GM12873 (cell line): Measurements from ENCODE around the gene BMPR1A.

ENCODE experiments used
- TF ChIP-seq, protein P1 (sequence below): IDR thresholded peaks from 2 replicates; pipeline ENCODE4 v1.5.1; 2012; ENCODE audit warnings: low read depth, mild to moderate bottlenecking, moderate library complexity, low read length, control low read depth; ENCODE audit not compliant: insufficient read depth; ENCODE audit errors: missing control alignments

The BMPR1A gene

GRCh38 chr10:86755740-86756510 lies 494 bp upstream of the BMPR1A start:
- TF ChIP-seq, protein P1, sequence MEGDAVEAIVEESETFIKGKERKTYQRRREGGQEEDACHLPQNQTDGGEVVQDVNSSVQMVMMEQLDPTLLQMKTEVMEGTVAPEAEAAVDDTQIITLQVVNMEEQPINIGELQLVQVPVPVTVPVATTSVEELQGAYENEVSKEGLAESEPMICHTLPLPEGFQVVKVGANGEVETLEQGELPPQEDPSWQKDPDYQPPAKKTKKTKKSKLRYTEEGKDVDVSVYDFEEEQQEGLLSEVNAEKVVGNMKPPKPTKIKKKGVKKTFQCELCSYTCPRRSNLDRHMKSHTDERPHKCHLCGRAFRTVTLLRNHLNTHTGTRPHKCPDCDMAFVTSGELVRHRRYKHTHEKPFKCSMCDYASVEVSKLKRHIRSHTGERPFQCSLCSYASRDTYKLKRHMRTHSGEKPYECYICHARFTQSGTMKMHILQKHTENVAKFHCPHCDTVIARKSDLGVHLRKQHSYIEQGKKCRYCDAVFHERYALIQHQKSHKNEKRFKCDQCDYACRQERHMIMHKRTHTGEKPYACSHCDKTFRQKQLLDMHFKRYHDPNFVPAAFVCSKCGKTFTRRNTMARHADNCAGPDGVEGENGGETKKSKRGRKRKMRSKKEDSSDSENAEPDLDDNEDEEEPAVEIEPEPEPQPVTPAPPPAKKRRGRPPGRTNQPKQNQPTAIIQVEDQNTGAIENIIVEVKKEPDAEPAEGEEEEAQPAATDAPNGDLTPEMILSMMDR: no peak

DNA sequence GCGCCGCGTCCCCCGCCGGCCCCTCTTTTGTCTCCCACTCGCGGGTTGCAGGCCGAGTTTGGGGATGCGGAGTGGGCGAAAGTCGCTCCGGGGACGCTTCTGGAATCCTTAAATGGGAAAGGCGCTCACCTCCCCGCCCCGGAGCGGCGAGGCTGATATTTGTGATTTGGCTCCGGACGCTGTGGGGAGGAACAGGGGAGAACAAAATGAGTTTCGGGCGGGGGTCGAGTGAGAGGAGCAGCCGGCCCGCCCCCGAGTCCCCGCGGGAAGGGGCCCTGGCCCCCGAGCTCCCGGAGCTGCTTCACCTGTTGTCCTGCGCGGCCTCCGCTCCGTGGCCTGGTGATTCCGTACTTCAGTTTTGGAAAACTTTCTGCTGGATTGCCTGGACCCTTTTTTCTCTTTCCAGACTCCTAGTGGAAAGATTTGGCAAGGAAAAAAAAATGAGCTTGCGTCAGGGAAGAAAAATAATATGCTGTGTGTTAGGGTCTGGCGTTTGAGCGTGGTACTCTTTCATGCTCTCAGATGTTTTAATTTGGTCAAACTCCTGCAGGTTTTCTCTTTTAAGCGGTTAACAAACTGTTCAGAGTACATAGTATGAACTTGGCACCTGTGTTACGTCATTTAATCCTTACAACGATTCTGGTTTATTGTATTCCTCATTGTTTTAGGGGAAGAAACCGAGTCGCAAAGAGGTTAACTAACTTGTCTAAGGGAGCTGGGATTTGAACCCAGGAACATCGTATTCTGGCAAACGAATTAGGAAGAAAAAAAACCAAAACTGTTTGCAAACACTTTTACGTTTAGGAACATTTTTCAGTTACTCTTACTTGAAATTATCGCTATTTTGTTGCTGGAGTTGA lies 924 bp downstream of the BMPR1A start:
- TF ChIP-seq, protein P1: peak; percentile 3

DNA sequence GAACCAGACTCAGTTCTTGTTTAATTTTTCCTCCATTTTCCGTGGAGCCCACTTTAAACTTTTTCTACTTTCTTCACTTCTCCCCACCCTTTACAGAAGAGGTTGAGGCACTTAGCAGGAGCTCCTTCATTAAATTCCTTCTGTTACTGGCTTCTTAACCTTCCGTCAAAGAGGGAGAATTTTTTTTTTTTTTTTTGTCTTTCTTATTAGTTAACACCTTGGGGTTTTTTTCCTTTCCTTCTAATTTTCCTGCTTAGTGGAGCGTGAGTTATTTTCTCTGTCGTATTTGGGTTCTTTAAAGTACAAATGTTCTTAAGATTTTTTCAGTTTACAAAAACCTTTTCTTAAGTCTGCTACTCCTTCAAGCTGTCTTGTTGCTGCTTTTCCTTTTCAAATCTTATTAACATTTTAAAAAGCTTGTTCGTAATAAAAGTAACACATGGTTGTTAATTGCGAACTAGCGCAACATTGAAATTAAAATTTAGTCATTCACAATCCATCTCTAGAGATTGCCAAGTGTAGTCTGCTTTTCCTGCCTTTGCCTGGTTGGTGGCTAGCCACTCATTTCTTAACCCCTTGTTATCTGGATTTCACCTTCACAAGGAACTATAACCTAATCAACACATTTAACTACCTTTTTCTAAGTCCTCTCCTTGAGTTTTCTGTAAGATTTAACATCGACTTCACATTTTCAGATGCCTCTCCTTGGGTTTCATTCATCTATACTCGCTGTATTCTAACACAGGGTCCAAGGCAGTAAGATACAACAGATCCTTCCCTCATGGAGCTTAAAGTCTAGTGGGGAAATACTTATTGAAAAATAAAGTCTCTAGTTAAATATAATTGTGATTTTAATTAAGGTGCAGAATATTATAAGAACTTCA lies 2.0 kb downstream of the BMPR1A start:
- TF ChIP-seq, protein P1: no peak

- TF ChIP-seq, protein P1: no peak
Observed at GRCh38 chr10:86759073-86759672, 2.8 kb downstream of the BMPR1A start.

DNA sequence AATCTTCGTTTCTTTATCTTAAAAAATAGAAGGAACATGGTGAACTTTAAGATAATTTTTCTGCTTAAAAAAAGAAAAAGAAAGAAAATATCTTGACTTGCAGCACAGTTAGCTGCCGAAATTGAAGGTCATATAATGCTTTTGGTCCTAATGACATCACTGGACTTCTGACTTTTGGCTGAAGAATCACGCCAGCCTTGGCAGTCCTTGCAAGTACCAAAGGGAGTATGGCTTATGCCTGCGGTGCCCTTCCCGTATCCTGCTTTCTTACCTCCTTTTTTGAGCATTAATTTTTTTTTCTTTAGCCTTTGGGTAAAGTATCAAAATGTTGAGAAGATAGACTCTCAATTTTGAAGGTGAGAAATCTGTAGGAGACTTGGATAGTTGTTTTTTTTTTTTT lies 7.0 kb downstream of the BMPR1A start:
- TF ChIP-seq, protein P1: no peak

DNA sequence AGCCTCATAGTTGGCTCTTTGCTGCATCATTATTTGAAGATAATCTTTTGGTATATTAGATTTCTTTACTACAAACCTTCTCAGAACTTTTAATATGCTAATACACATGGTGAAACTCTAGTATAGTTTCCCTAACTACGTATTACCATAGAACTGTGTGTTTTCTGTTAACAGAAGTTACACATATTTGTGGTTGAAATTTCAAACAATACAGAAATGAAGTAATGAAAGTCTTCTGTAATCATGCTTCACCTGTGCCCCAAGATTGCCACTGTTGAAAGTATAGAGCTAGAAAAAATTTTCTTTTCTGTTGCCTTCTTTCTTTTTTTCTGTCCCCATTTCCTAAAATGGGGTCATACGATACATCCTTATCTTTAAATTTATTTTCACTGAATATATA lies 9.1 kb downstream of the BMPR1A start:
- TF ChIP-seq, protein P1: no peak
